GM12864 (cell line): Measurements from ENCODE around the gene DTX1.

ENCODE experiments used
- DNase-seq: peaks from one replicate; pipeline ENCODE4 v3.0.0-alpha.2; 2011; ENCODE audit warnings: low read depth
- H3K4me3 ChIP-seq: 2 replicates; pipeline ENCODE4 v1.5.1; 2011; ENCODE audit warnings: mild to moderate bottlenecking, low read depth, low read length, control low read depth
- CTCF ChIP-seq: IDR thresholded peaks from 2 replicates; pipeline ENCODE4 v1.5.1; 2011; ENCODE audit warnings: low read depth, mild to moderate bottlenecking, moderate library complexity, low read length, control low read depth, inconsistent platforms; ENCODE audit errors: missing control alignments

DTX1 gene

GRCh38 chr12:113065126-113066007 lies 8.8 kb downstream of the DTX1 start:
- no peak for DNase-seq
- TF ChIP-seq CTCF = no peak

GRCh38 chr12:113066813-113067400 lies 10.4 kb downstream of the DTX1 start:
- no peak for DNase-seq
- TF ChIP-seq CTCF = no peak
- H3K4me3 ChIP-seq = no peak overlapping the region

More at GRCh38 chr12:113065126-113066007, 8.8 kb downstream of the DTX1 start:
- H3K4me3 ChIP-seq = no peak overlapping the region

- TF ChIP-seq CTCF = no peak
- no peak for DNase-seq
- H3K4me3 ChIP-seq = no peak overlapping the region
Measured at GRCh38 chr12:113067987-113068935, 11.7 kb downstream of the DTX1 start.

- DNase-seq = no peak
- H3K4me3 ChIP-seq = no peak overlapping the region
- TF ChIP-seq CTCF = no peak
Measured at GRCh38 chr12:113069149-113069548, 12.6 kb downstream of the DTX1 start.

- H3K4me3 ChIP-seq = no peak overlapping the region
- TF ChIP-seq CTCF = no peak
- DNase-seq = no peak
Measured at GRCh38 chr12:113069751-113070116, 13.2 kb downstream of the DTX1 start.

- no peak for TF ChIP-seq CTCF
- DNase-seq = no peak
- no peak overlapping the region for H3K4me3 ChIP-seq
Measured at GRCh38 chr12:113070117-113070906, 13.8 kb downstream of the DTX1 start.
